Muscle layer of duodenum (tissue), 2 donors: ENCODE results near the gene SLC1A7.

Experiments used
- H3K27ac ChIP-seq: one replicate; pipeline ENCODE4 v1.7.0; 2013; ENCODE audit warnings: mild to moderate bottlenecking, low read length
- H3K27me3 ChIP-seq: one replicate; pipeline ENCODE4 v1.7.0; 2013; ENCODE audit warnings: low read depth, mild to moderate bottlenecking, control low read depth, low read length
- H3K36me3 ChIP-seq, 2 donors: one replicate each; pipeline ENCODE4 v1.7.0; 2013; ENCODE audit warnings: low read length in 2 of 2, control low read depth in 1 of 2, mild to moderate bottlenecking in 1 of 2; ENCODE audit not compliant: insufficient read depth in 2 of 2, control insufficient read depth in 1 of 2
- H3K4me1 ChIP-seq, 2 donors: one replicate each; pipeline ENCODE4 v1.7.0; 2013; ENCODE audit warnings: low read length in 2 of 2, mild to moderate bottlenecking in 2 of 2, control low read depth in 1 of 2, moderate library complexity in 1 of 2; ENCODE audit not compliant: insufficient read depth in 2 of 2, control insufficient read depth in 1 of 2
- H3K4me3 ChIP-seq, 2 donors: one replicate each; pipeline ENCODE4 v1.7.0; 2013; ENCODE audit warnings: low read length in 2 of 2, low read depth in 1 of 2, mild to moderate bottlenecking in 1 of 2
- H3K9me3 ChIP-seq, 2 donors: one replicate each; pipeline ENCODE4 v1.7.0; 2013; ENCODE audit warnings: low read length in 2 of 2, control low read depth in 1 of 2, mild to moderate bottlenecking in 1 of 2; ENCODE audit not compliant: control insufficient read depth in 1 of 2
- donor health status: healthy.

SLC1A7 gene

DNA sequence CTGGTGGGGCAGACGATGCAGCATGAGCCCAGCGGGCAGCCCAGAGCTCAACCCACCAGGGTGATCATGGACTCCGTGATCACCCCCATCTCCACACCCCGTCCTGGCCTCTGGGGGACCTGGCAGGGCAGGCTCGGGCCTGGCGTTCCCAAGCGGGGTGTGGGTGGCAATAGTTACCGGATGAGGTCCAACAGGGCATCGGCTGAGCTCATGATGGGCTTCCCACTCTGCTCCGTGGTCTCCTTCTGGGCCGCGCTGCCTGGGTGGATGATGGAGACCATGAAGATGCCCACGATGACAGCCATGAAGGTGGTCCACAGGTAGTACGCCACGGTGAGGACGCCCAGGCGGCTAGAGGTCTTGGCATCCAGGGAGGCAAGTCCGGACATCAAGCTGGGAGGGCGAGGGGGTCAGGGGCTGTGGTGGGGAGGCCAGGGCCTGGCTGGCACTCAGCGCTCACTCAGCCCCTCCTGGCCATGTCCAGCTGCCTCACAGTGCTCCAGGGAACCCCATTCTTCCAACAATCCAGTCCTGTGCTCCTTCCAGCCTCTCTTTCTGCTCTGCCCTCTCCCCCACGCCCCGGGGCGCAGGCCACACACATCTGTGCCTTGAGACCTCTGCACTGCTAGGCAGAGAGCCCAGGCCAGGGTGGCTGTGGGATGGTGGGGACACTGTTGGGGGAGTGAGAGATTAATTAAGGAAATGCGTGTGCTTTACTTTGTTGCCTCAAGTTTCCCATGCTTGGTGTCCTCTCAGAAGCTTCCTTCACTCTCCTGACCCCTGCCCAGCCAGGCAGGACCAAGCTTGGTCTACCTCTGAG lies 27.6 kb downstream of the SLC1A7 start:
- Histone ChIP-seq H3K4me1 (peaks cover 4 to 19% of the 10 kb centered on the region in 2 donors), H3K27me3 (no peaks in the 10 kb centered on the region), H3K27ac (no peak overlapping the region), H3K4me3 (no peak overlapping the region), H3K36me3 (no peaks in the 10 kb centered on the region), H3K9me3 (no peaks in the 10 kb centered on the region)

DNA sequence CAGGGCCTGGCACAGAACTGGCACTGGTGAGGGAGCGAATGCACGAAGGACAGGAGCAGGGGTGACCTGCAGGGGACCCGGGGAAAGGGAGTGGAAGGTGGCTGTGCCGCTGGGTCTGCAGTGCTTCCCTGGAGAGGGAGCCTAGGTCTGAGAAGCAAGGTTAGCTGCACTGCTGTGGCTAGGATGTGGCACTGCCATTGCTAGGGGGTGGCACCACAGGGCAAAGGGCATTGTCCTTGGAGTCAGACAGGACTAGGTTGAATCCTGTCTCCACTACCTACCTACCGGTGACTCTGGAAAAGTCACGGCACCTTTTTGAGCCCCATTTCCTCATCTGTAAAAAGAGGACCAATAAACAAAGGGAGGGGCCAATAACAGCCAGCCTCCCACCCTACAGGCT lies 28.3 kb downstream of the SLC1A7 start:
- H3K27ac ChIP-seq: no peak overlapping the region
- no peaks in the 10 kb centered on the region for H3K9me3 ChIP-seq
- no peaks in the 10 kb centered on the region for H3K27me3 ChIP-seq
- no peaks in the 10 kb centered on the region for H3K36me3 ChIP-seq
- H3K4me3 ChIP-seq: no peak overlapping the region
- H3K4me1 ChIP-seq: peaks cover 4 to 26% of the 10 kb centered on the region in 2 donors

GRCh38 chr1:53112861-53113260 lies 29.6 kb downstream of the SLC1A7 start:
- Histone ChIP-seq H3K9me3 (no peaks in the 10 kb centered on the region), H3K36me3 (no peaks in the 10 kb centered on the region), H3K4me1 (peaks cover 4 to 28% of the 10 kb centered on the region in 2 donors), H3K4me3 (no peak overlapping the region), H3K27ac (no peak overlapping the region), H3K27me3 (no peaks in the 10 kb centered on the region)

GRCh38 chr1:53112271-53112774 lies 30.1 kb downstream of the SLC1A7 start:
- H3K27me3 ChIP-seq: no peaks in the 10 kb centered on the region
- no peaks in the 10 kb centered on the region for H3K9me3 ChIP-seq
- no peaks in the 10 kb centered on the region for H3K36me3 ChIP-seq
- H3K27ac ChIP-seq: no peak overlapping the region
- H3K4me3 ChIP-seq: no peak overlapping the region
- H3K4me1 ChIP-seq: peaks cover 4 to 28% of the 10 kb centered on the region in 2 donors

GRCh38 chr1:53111693-53112092 lies 30.7 kb downstream of the SLC1A7 start:
- Histone ChIP-seq H3K4me1 (peaks cover 4 to 28% of the 10 kb centered on the region in 2 donors), H3K36me3 (no peaks in the 10 kb centered on the region), H3K9me3 (no peaks in the 10 kb centered on the region), H3K27me3 (no peaks in the 10 kb centered on the region), H3K4me3 (no peak overlapping the region), H3K27ac (no peak overlapping the region)

DNA sequence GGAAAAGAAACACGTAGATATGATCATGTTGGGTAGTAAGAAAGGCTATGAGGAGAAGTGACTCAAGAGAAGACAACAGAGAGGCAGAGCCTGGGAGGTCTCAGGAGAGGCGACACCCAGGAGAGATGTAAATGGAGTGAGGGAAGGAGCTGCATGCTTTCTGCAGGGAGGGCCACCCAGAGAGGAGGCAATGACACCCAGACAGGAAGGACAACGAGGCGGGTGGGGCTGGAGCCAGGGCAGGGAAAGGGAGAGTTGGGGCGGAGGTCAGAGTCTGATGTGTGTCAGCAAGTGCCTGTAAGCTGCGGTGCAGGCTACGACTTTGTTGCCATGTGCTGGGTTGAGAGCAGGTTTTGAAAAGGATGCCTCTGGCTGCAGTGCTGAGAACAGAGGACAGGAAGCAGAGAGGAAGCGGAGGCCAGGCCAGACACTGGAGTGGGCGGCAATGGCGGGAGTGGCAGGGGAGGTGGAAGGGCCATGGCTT lies 31.3 kb downstream of the SLC1A7 start:
- H3K27ac ChIP-seq: no peak overlapping the region
- peaks cover 4 to 27% of the 10 kb centered on the region in 2 donors for H3K4me1 ChIP-seq
- no peaks in the 10 kb centered on the region for H3K36me3 ChIP-seq
- H3K4me3 ChIP-seq: no peak overlapping the region
- H3K9me3 ChIP-seq: no peaks in the 10 kb centered on the region
- no peaks in the 10 kb centered on the region for H3K27me3 ChIP-seq

GRCh38 chr1:53110370-53111072 lies 31.9 kb downstream of the SLC1A7 start:
- H3K27ac ChIP-seq: no peak overlapping the region
- no peaks in the 10 kb centered on the region for H3K9me3 ChIP-seq
- no peaks in the 10 kb centered on the region for H3K36me3 ChIP-seq
- H3K4me3 ChIP-seq: no peak overlapping the region
- no peaks in the 10 kb centered on the region for H3K27me3 ChIP-seq
- peaks cover 4 to 21% of the 10 kb centered on the region in 2 donors for H3K4me1 ChIP-seq

DNA sequence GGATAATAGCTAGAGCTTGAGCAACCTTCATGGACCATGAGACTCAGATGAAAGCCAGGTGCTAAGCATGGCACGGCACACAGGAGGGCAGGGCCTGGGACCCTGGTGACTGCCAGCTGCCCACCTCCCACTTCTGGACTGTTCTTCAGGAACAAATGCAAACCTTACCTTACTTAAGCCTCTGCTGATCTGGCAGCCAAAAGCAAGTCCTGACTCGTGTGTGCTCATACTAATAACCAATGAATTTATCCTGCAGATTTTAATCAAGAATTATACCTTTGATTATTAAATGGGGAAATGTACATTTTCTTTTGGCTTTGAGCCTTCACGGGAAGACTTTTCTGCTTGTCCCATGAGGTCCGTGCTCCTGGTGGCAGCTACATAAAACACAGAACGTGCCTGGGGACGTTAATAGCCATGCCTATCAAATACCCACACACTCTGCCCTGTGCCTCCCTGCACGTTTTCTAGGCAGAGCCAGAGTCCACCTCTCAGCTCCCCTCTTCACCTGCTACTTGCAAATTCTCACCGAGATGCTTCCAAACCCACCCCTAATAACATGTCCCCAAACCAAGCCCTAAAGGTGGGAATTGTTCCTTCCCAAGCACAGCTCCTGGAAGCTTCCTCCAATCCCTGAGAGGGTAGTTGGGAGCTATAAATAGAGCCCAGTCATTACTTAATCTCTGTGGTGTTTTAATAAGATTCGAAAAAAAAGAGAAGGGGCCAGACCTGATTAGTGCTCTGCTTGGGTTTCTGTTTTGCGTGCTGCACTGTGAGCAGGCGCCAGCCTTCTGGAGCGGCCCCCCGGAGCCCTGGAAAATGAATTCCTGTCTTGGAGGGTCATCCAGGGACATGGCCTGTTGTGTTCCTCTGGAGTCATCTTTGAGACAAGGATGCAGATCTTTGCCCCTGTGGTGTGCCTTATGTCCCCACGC lies 33.5 kb downstream of the SLC1A7 start:
- no peak overlapping the region for H3K4me3 ChIP-seq
- H3K36me3 ChIP-seq: no peaks in the 10 kb centered on the region
- no peak overlapping the region for H3K27ac ChIP-seq
- no peaks in the 10 kb centered on the region for H3K9me3 ChIP-seq
- H3K4me1 ChIP-seq: peaks cover 4 to 17% of the 10 kb centered on the region in 2 donors
- H3K27me3 ChIP-seq: no peaks in the 10 kb centered on the region

- Histone ChIP-seq H3K27me3 (no peaks in the 10 kb centered on the region), H3K9me3 (no peaks in the 10 kb centered on the region), H3K27ac (no peak overlapping the region), H3K4me1 (peaks cover 4 to 17% of the 10 kb centered on the region in 2 donors), H3K36me3 (no peaks in the 10 kb centered on the region), H3K4me3 (no peak overlapping the region)
Measured at GRCh38 chr1:53107570-53108322, 34.7 kb downstream of the SLC1A7 start.

- Histone ChIP-seq H3K4me3 (no peak overlapping the region), H3K9me3 (no peaks in the 10 kb centered on the region), H3K27ac (no peak overlapping the region), H3K27me3 (no peaks in the 10 kb centered on the region), H3K36me3 (no peaks in the 10 kb centered on the region), H3K4me1 (peaks cover 4 to 17% of the 10 kb centered on the region in 2 donors)
Measured at GRCh38 chr1:53107090-53107489, 35.3 kb downstream of the SLC1A7 start.
